ENCODE data around the gene VEGFD.

Gene VEGFD

GRCh38 chrX:15430076-15430475 lies 45.9 kb upstream of the VEGFD start:
- POLR2A ChIA-PET: no interaction called here
- no peak overlapping the region for H3K4me3 ChIP-seq (ENCODE audit: low read depth, low read length)
- CTCF ChIA-PET: interaction anchor here (0.6 kb wide), 1 partner anchor 38 kb away, joined by 3 read pairs; no protein-coding TSS in a partner anchor

DNA sequence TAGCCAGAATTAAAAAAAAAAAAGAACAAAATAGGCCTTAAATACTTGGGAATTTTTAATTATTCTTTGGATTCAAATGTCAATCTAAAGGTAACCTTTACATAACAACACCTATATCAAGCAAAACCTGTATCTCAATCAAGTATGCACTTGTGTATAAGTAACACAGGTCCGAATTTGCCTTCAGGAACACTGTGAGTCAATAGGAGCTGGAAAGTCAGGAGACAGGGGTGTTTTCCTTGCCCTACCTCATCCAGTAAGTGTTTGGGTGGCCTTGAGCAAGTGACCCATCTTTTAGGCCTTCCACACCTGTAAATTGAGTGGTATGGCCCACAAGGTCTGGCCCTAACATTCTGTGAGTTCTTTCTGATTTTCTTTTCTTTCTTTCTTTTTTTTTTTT lies 40.8 kb upstream of the VEGFD start:
- ChIA-PET CTCF (interaction anchor here (0.6 kb wide), 1 partner anchor 239 kb away, joined by 6 read pairs; no protein-coding TSS in a partner anchor), POLR2A (no interaction called here)
- H3K9me3 ChIP-seq (ENCODE audit: control insufficient read depth, insufficient read depth, low read depth, low read length): no peaks in the 10 kb centered on the region
- TF ChIP-seq ZNF335 (tag by site-specific recombination; conservative IDR thresholded peaks at IDR 0.05) (no peak), ZNF580 (tag by site-specific recombination; IDR thresholded peaks at IDR 0.05) (no peak), PRDM4 (tag by site-specific recombination; IDR thresholded peaks at IDR 0.05) (no peak), ZFHX2 (tag by site-specific recombination; conservative IDR thresholded peaks at IDR 0.05) (no peak), ZNF155 (tag by site-specific recombination; IDR thresholded peaks at IDR 0.05) (no peak), ZNF707 (tag by site-specific recombination; IDR thresholded peaks at IDR 0.05) (no peak), ZNF670 (tag by site-specific recombination; IDR thresholded peaks at IDR 0.05; ENCODE audit: low read depth) (no peak), ZBTB20 (tag by site-specific recombination; IDR thresholded peaks at IDR 0.05) (no peak), ZNF26 (tag by site-specific recombination; IDR thresholded peaks at IDR 0.05) (no peak), ZNF596 (tag by site-specific recombination; IDR thresholded peaks at IDR 0.05) (no peak), INSM2 (tag by site-specific recombination; IDR thresholded peaks at IDR 0.05) (no peak), ZFP3 (tag by site-specific recombination; IDR thresholded peaks at IDR 0.05; ENCODE audit: low read depth) (no peak), ZNF202 (tag by site-specific recombination; IDR thresholded peaks at IDR 0.05; ENCODE audit: borderline replicate concordance) (no peak), ZNF792 (tag by site-specific recombination; IDR thresholded peaks at IDR 0.05) (no peak), TRIM28 (IDR thresholded peaks at IDR 0.05; ENCODE audit: borderline replicate concordance, low read length) (no peak)
- TF ChIP-seq, protein P1, sequence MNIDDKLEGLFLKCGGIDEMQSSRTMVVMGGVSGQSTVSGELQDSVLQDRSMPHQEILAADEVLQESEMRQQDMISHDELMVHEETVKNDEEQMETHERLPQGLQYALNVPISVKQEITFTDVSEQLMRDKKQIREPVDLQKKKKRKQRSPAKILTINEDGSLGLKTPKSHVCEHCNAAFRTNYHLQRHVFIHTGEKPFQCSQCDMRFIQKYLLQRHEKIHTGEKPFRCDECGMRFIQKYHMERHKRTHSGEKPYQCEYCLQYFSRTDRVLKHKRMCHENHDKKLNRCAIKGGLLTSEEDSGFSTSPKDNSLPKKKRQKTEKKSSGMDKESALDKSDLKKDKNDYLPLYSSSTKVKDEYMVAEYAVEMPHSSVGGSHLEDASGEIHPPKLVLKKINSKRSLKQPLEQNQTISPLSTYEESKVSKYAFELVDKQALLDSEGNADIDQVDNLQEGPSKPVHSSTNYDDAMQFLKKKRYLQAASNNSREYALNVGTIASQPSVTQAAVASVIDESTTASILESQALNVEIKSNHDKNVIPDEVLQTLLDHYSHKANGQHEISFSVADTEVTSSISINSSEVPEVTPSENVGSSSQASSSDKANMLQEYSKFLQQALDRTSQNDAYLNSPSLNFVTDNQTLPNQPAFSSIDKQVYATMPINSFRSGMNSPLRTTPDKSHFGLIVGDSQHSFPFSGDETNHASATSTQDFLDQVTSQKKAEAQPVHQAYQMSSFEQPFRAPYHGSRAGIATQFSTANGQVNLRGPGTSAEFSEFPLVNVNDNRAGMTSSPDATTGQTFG (tag by site-specific recombination; IDR thresholded peaks at IDR 0.05; ENCODE audit: borderline replicate concordance): no peak

More at GRCh38 chrX:15430076-15430475, 45.9 kb upstream of the VEGFD start:
- Histone ChIP-seq H3K4me1 (ENCODE audit: control insufficient read depth, insufficient read depth, low read length) (no peaks in the 10 kb centered on the region), H3K9me3 (ENCODE audit: control insufficient read depth, insufficient read depth, low read depth, low read length) (no peaks in the 10 kb centered on the region), H3K27ac (ENCODE audit: extremely low read depth, low read depth, low read length) (no peak overlapping the region), H3K36me3 (ENCODE audit: control insufficient read depth in 2 of 2, insufficient read depth in 1 of 2, low read length in 2 of 2) (no peaks in the 10 kb centered on the region)
- TF ChIP-seq ZNF623 (tag by site-specific recombination; IDR thresholded peaks at IDR 0.05) (no peak), HOXD13 (CRISPR knock-in tag; IDR thresholded peaks at IDR 0.05; ENCODE audit: borderline replicate concordance) (no peak), ZNF341 (tag by site-specific recombination; IDR thresholded peaks at IDR 0.05; ENCODE audit: low read depth) (no peak), ZNF76 (tag by site-specific recombination; IDR thresholded peaks at IDR 0.05; ENCODE audit: borderline replicate concordance, low read depth) (no peak), ZNF549 (tag by site-specific recombination; IDR thresholded peaks at IDR 0.05) (no peak), ZNF416 (tag by site-specific recombination; IDR thresholded peaks at IDR 0.05) (no peak), ZBTB17 (tag by site-specific recombination; IDR thresholded peaks at IDR 0.05) (no peak), ZNF555 (tag by site-specific recombination; conservative IDR thresholded peaks at IDR 0.05) (no peak), SP3 (tag by site-specific recombination; IDR thresholded peaks at IDR 0.05) (no peak)
- TF ChIP-seq, protein P2, sequence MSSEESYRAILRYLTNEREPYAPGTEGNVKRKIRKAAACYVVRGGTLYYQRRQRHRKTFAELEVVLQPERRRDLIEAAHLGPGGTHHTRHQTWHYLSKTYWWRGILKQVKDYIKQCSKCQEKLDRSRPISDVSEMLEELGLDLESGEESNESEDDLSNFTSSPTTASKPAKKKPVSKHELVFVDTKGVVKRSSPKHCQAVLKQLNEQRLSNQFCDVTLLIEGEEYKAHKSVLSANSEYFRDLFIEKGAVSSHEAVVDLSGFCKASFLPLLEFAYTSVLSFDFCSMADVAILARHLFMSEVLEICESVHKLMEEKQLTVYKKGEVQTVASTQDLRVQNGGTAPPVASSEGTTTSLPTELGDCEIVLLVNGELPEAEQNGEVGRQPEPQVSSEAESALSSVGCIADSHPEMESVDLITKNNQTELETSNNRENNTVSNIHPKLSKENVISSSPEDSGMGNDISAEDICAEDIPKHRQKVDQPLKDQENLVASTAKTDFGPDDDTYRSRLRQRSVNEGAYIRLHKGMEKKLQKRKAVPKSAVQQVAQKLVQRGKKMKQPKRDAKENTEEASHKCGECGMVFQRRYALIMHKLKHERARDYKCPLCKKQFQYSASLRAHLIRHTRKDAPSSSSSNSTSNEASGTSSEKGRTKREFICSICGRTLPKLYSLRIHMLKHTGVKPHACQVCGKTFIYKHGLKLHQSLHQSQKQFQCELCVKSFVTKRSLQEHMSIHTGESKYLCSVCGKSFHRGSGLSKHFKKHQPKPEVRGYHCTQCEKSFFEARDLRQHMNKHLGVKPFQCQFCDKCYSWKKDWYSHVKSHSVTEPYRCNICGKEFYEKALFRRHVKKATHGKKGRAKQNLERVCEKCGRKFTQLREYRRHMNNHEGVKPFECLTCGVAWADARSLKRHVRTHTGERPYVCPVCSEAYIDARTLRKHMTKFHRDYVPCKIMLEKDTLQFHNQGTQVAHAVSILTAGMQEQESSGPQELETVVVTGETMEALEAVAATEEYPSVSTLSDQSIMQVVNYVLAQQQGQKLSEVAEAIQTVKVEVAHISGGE (tag by site-specific recombination; conservative IDR thresholded peaks at IDR 0.05; ENCODE audit: low read depth): no peak

More for the DNA sequence above, 40.8 kb upstream of the VEGFD start:
- Histone ChIP-seq H3K27ac (ENCODE audit: extremely low read depth, low read depth, low read length) (no peak overlapping the region), H3K4me1 (ENCODE audit: control insufficient read depth, insufficient read depth, low read length) (no peaks in the 10 kb centered on the region), H3K4me3 (ENCODE audit: low read depth, low read length) (no peak overlapping the region), H3K36me3 (ENCODE audit: control insufficient read depth in 2 of 2, insufficient read depth in 1 of 2, low read length in 2 of 2) (no peaks in the 10 kb centered on the region)

Measured in HEK293 (cell line).